Liver (tissue), 9 donors: ENCODE results near the gene RBM34. TPM values are rescaled to one million over a fixed set of nuclear protein-coding genes. Genes with fewer than 3 reads are reported as not detected.

ENCODE experiments used
- DNase-seq: peaks from one replicate; pipeline ENCODE4 v3.0.0-alpha.2; 2017; ENCODE audit warnings: low spot score
- H3K27ac ChIP-seq, 2 donors: one replicate each; pipeline ENCODE4 v1.7.0; 2013; ENCODE audit warnings: inconsistent platforms in 2 of 2, low read length in 2 of 2, control low read depth in 1 of 2, low read depth in 1 of 2, mild to moderate bottlenecking in 1 of 2
- H3K27me3 ChIP-seq, 4 donors: one replicate each; pipeline versions ENCODE4 v1.6.1 to v1.7.0; 2013; ENCODE audit warnings: low read length in 3 of 4, inconsistent platforms in 1 of 4, mild to moderate bottlenecking in 1 of 4, moderate library complexity in 1 of 4; ENCODE audit not compliant: control insufficient read depth in 4 of 4, insufficient read depth in 4 of 4
- H3K36me3 ChIP-seq, 4 donors: one replicate each; pipeline versions ENCODE4 v1.6.1 to v1.7.0; 2013; ENCODE audit warnings: low read length in 3 of 4, mild to moderate bottlenecking in 3 of 4, low read depth in 1 of 4, moderate library complexity in 1 of 4; ENCODE audit not compliant: control insufficient read depth in 4 of 4, insufficient read depth in 3 of 4
- H3K4me1 ChIP-seq, 4 donors: one replicate each; pipeline versions ENCODE4 v1.6.1 to v1.7.0; 2013; ENCODE audit warnings: low read length in 3 of 4, mild to moderate bottlenecking in 3 of 4, moderate library complexity in 1 of 4; ENCODE audit not compliant: control insufficient read depth in 4 of 4, insufficient read depth in 4 of 4
- H3K4me3 ChIP-seq, 3 donors: one replicate each; pipeline versions ENCODE4 v1.6.1 to v1.7.0; 2013; ENCODE audit warnings: low read length in 3 of 3, control low read depth in 1 of 3, low read depth in 1 of 3, mild to moderate bottlenecking in 1 of 3
- H3K9ac ChIP-seq, 2 donors: one replicate each; pipeline ENCODE4 v1.7.0; 2013; ENCODE audit warnings: low read length in 2 of 2, mild to moderate bottlenecking in 2 of 2, moderate library complexity in 2 of 2, control low read depth in 1 of 2, low read depth in 1 of 2
- H3K9me3 ChIP-seq, 4 donors: one replicate each; pipeline versions ENCODE4 v1.6.1 to v1.7.0; 2013; ENCODE audit warnings: low read length in 3 of 4; ENCODE audit not compliant: control insufficient read depth in 4 of 4
- ATF3 ChIP-seq: IDR thresholded peaks from 2 replicates; pipeline ENCODE4 v1.6.1; 2016; ENCODE audit warnings: antibody characterized with exemption
- GABPA ChIP-seq, 2 donors: IDR thresholded peaks in 1 of 2; conservative IDR thresholded peaks in 1 of 2; 2 replicates each; pipeline ENCODE4 v1.6.1; 2016; ENCODE audit warnings: antibody characterized with exemption in 2 of 2, mild to moderate bottlenecking in 1 of 2, moderate library complexity in 1 of 2
- HNF4A ChIP-seq, 2 donors: conservative IDR thresholded peaks; 2 replicates each; pipeline ENCODE4 v1.6.1; 2016; ENCODE audit warnings: antibody characterized with exemption in 2 of 2, mild to moderate bottlenecking in 2 of 2
- HNF4G ChIP-seq: IDR thresholded peaks from 2 replicates; pipeline ENCODE4 v1.6.1; 2016; ENCODE audit warnings: antibody characterized with exemption
- RAD21 ChIP-seq, 2 donors: IDR thresholded peaks; 2 replicates each; pipeline ENCODE4 v1.6.1; 2016; ENCODE audit warnings: antibody characterized with exemption in 2 of 2, mild to moderate bottlenecking in 2 of 2
- RXRA ChIP-seq, 2 donors: IDR thresholded peaks; 2 replicates each; pipeline ENCODE4 v1.6.1; 2017 to 2018; ENCODE audit warnings: antibody characterized with exemption in 2 of 2, mild to moderate bottlenecking in 1 of 2
- SP1 ChIP-seq: IDR thresholded peaks from 2 replicates; pipeline ENCODE4 v1.6.1; 2018; ENCODE audit warnings: antibody characterized with exemption, mild to moderate bottlenecking
- YY1 ChIP-seq: IDR thresholded peaks from 2 replicates; pipeline ENCODE4 v1.6.1; 2016; ENCODE audit warnings: antibody characterized with exemption, mild to moderate bottlenecking
- WGBS: extraction: QIAGEN DNeasy Blood & Tissue Kit; methylation state at CpG from one replicate; pipeline ENCODE4 v1.1.7; 2013; 5-methylcytosine and 5-hydroxymethylcytosine counted together
- polyA plus RNA-seq, 2 donors: library from polyadenylated mRNA; stranded (reverse) in 1 of 2; unstranded in 1 of 2; fragments of 200-250 nt in 1 of 2; fragments of >200 nt in 1 of 2; fragmentation: Nextera tagmentation in 1 of 2; extraction: Ambion mirVana in 1 of 2; gene quantifications; one replicate each; pipeline versions ENCODE4 v1.2.1 to v1.2.3, GENCODE V29; 2013 to 2015
- total RNA-seq, 2 donors: library from RNA; depleted of rRNA; stranded (reverse); fragments of >200 nt; gene quantifications; one replicate each; pipeline ENCODE4 v1.2.3, GENCODE V29; 2014
- TF ChIP-seq, protein P1 (sequence below): IDR thresholded peaks from 2 replicates; pipeline ENCODE4 v1.6.1; 2016; ENCODE audit warnings: antibody characterized with exemption, mild to moderate bottlenecking
- donor health status: healthy.
- donor health status: healthy.
- donor health status: healthy.
- donor health status: healthy.
- donor health status: healthy.

Gene RBM34
- total and polyA plus RNA-seq, 4 donors: 15.6 to 30.2 (median 18.8) TPM

GRCh38 chr1:235207209-235207565 lies 46.1 kb upstream of the RBM34 start:
- Histone ChIP-seq H3K9ac (no peak overlapping the region), H3K4me1 (no peaks in the 10 kb centered on the region), H3K9me3 (no peaks in the 10 kb centered on the region), H3K27ac (no peak overlapping the region), H3K27me3 (no peaks in the 10 kb centered on the region), H3K36me3 (peaks cover 4 to 13% (median 6%) of the 10 kb centered on the region in 4 donors), H3K4me3 (no peak overlapping the region)
- 83% methylated on average over 2 of the region's 2 CpGs for WGBS
- TF ChIP-seq RAD21 (IDR thresholded peaks at IDR 0.05): no peak
- no peak for TF ChIP-seq YY1
- TF ChIP-seq HNF4A (conservative IDR thresholded peaks at IDR 0.05): no peak
- no peak for DNase-seq

- no peak for DNase-seq
- H3K9me3 ChIP-seq: no peaks in the 10 kb centered on the region
- peaks cover 4 to 8% (median 6%) of the 10 kb centered on the region in 4 donors for H3K36me3 ChIP-seq
- H3K27me3 ChIP-seq: no peaks in the 10 kb centered on the region
- H3K27ac ChIP-seq: no peak overlapping the region
- TF ChIP-seq ATF3: no peak
- TF ChIP-seq HNF4A (conservative IDR thresholded peaks at IDR 0.05): no peak
- no peak for TF ChIP-seq RXRA (IDR thresholded peaks at IDR 0.05)
- no peak for TF ChIP-seq HNF4G
- TF ChIP-seq, protein P1, sequence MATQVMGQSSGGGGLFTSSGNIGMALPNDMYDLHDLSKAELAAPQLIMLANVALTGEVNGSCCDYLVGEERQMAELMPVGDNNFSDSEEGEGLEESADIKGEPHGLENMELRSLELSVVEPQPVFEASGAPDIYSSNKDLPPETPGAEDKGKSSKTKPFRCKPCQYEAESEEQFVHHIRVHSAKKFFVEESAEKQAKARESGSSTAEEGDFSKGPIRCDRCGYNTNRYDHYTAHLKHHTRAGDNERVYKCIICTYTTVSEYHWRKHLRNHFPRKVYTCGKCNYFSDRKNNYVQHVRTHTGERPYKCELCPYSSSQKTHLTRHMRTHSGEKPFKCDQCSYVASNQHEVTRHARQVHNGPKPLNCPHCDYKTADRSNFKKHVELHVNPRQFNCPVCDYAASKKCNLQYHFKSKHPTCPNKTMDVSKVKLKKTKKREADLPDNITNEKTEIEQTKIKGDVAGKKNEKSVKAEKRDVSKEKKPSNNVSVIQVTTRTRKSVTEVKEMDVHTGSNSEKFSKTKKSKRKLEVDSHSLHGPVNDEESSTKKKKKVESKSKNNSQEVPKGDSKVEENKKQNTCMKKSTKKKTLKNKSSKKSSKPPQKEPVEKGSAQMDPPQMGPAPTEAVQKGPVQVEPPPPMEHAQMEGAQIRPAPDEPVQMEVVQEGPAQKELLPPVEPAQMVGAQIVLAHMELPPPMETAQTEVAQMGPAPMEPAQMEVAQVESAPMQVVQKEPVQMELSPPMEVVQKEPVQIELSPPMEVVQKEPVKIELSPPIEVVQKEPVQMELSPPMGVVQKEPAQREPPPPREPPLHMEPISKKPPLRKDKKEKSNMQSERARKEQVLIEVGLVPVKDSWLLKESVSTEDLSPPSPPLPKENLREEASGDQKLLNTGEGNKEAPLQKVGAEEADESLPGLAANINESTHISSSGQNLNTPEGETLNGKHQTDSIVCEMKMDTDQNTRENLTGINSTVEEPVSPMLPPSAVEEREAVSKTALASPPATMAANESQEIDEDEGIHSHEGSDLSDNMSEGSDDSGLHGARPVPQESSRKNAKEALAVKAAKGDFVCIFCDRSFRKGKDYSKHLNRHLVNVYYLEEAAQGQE: no peak
- no peak overlapping the region for H3K4me3 ChIP-seq
- H3K4me1 ChIP-seq: no peaks in the 10 kb centered on the region
- H3K9ac ChIP-seq: no peak overlapping the region
- 91% methylated on average over 4 of the region's 4 CpGs for WGBS
These were observed 45.6 kb upstream of the RBM34 start for GRCh38 chr1:235206533-235207208.

DNA sequence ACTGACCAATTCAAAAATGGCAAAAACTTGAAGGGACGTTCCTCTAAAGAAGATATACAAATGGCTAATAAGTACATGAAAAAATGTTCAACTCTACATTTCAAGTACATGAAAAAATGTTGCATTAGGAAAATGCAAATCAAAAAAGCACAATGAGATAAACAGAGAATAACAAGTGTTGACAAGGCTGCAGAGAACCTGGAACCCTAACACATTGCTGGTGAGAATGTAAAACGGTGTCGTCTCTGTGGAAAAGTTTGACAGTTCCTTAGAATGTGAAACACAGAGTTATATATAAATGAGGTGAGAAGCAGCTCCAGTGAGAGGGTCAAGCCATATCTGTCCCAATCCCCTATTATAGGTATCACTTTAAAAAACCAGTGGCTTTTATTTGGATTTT lies 44.6 kb upstream of the RBM34 start:
- no peaks in the 10 kb centered on the region for H3K4me1 ChIP-seq
- no peak overlapping the region for H3K4me3 ChIP-seq
- H3K36me3 ChIP-seq: peaks cover 3 to 5% (median 4%) of the 10 kb centered on the region in 4 donors
- H3K27me3 ChIP-seq: no peaks in the 10 kb centered on the region
- 97% methylated on average over 3 of the region's 3 CpGs for WGBS
- TF ChIP-seq RAD21 (IDR thresholded peaks at IDR 0.05) (no peak), SP1 (no peak), GABPA (IDR thresholded peaks at IDR 0.05 in 1 of 2, conservative IDR thresholded peaks at IDR 0.05 in 1 of 2) (no peak)
- TF ChIP-seq, protein P1: no peak
- no peak overlapping the region for H3K27ac ChIP-seq
- no peaks in the 10 kb centered on the region for H3K9me3 ChIP-seq
- no peak for DNase-seq
- H3K9ac ChIP-seq: no peak overlapping the region
